CD14-positive monocyte (primary cell): ENCODE measurements around the gene GPR158. TPM values are rescaled to one million over a fixed set of nuclear protein-coding genes. Genes with fewer than 3 reads are reported as not detected.

Experiments used
- DNase-seq, 3 donors: peaks; one replicate each; pipeline ENCODE4 v3.0.0-alpha.2; 2011 to 2022
- H2AFZ ChIP-seq: 2 replicates; pipeline ENCODE4 v1.6.0; 2012; ENCODE audit warnings: mild to moderate bottlenecking, low read depth, low read length, inconsistent platforms; ENCODE audit not compliant: insufficient read depth, poor library complexity, severe bottlenecking
- H3K27ac ChIP-seq, 2 donors: 1 replicate in 1 of 2; 2 replicates in 1 of 2; pipeline ENCODE4 v1.5.1; 2012 to 2013; ENCODE audit warnings: low read length in 2 of 2, control low read depth in 1 of 2, inconsistent platforms in 1 of 2, low read depth in 1 of 2, mild to moderate bottlenecking in 1 of 2
- H3K27me3 ChIP-seq, 2 donors: one replicate each; pipeline versions ENCODE4 v1.6.0 to v1.6.1; 2011 to 2013; ENCODE audit warnings: low read length in 2 of 2; ENCODE audit not compliant: control insufficient read depth in 2 of 2, insufficient read depth in 2 of 2
- H3K36me3 ChIP-seq, 2 donors: replicated peaks in 1 of 2; 1 replicate in 1 of 2; 2 replicates in 1 of 2; pipeline versions ENCODE4 v1.5.1 to v1.6.1; 2012 to 2013; ENCODE audit warnings: low read length in 2 of 2, control low read depth in 1 of 2, inconsistent platforms in 1 of 2, mild to moderate bottlenecking in 1 of 2; ENCODE audit not compliant: insufficient read depth in 2 of 2, control insufficient read depth in 1 of 2
- H3K4me1 ChIP-seq, 2 donors: 1 replicate in 1 of 2; 2 replicates in 1 of 2; pipeline versions ENCODE4 v1.5.1 to v1.6.1; 2012 to 2013; ENCODE audit warnings: low read length in 2 of 2, control low read depth in 1 of 2, inconsistent platforms in 1 of 2, mild to moderate bottlenecking in 1 of 2, moderate library complexity in 1 of 2; ENCODE audit not compliant: insufficient read depth in 2 of 2, control insufficient read depth in 1 of 2
- H3K4me2 ChIP-seq: replicated peaks from 2 replicates; pipeline ENCODE3; 2012; ENCODE audit warnings: low read length, moderate library complexity, mild to moderate bottlenecking; ENCODE audit not compliant: poor library complexity, severe bottlenecking; ENCODE audit errors: extremely low read depth
- H3K4me3 ChIP-seq, 3 experiments: fragments of 200-600 bp in 1 of 3; sonication (generic) in 1 of 3; replicated peaks in 1 of 3; 1 replicate in 2 of 3; 2 replicates in 1 of 3; pipeline ENCODE4 v1.5.1; 2011 to 2013; ENCODE audit warnings: low read length in 3 of 3, mild to moderate bottlenecking in 3 of 3, control low read depth in 2 of 3, low read depth in 2 of 3, inconsistent platforms in 1 of 3, moderate library complexity in 1 of 3
- H3K79me2 ChIP-seq: 2 replicates; pipeline ENCODE4 v1.6.0; 2012; ENCODE audit warnings: mild to moderate bottlenecking, control low read depth, inconsistent platforms, low read length, moderate library complexity; ENCODE audit not compliant: insufficient read depth
- H3K9ac ChIP-seq: 2 replicates; pipeline ENCODE4 v1.6.0; 2017; ENCODE audit warnings: low read length, mild to moderate bottlenecking; ENCODE audit not compliant: insufficient read depth, poor library complexity, severe bottlenecking
- H3K9me3 ChIP-seq, 2 donors: replicated peaks in 1 of 2; 1 replicate in 1 of 2; 2 replicates in 1 of 2; pipeline versions ENCODE4 v1.5.1 to v1.6.1; 2012 to 2013; ENCODE audit warnings: low read length in 2 of 2, control low read depth in 1 of 2; ENCODE audit not compliant: control insufficient read depth in 1 of 2, insufficient read depth in 1 of 2
- H4K20me1 ChIP-seq: 2 replicates; pipeline ENCODE4 v1.6.0; 2012; ENCODE audit warnings: mild to moderate bottlenecking, low read length, control low read depth, moderate library complexity; ENCODE audit not compliant: insufficient read depth
- H3K27ac Mint-ChIP-seq, 7 donors: one replicate each; pipeline ENCODE4 v1.8.0; 2020; ENCODE audit warnings: mild to moderate bottlenecking in 7 of 7, mixed read lengths in 7 of 7, moderate library complexity in 6 of 7, inconsistent platforms in 2 of 7
- H3K27me3 Mint-ChIP-seq, 3 donors: one replicate each; pipeline ENCODE4 v1.8.0; 2021 to 2022; ENCODE audit warnings: low read depth in 3 of 3, mild to moderate bottlenecking in 3 of 3, mixed read lengths in 3 of 3, moderate library complexity in 3 of 3, inconsistent platforms in 1 of 3
- H3K36me3 Mint-ChIP-seq, 2 donors: one replicate each; pipeline ENCODE4 v1.8.0; 2020; ENCODE audit warnings: mixed read lengths in 2 of 2, inconsistent platforms in 1 of 2, mild to moderate bottlenecking in 1 of 2
- H3K4me1 Mint-ChIP-seq: one replicate; pipeline ENCODE4 v1.8.0; 2020; ENCODE audit warnings: mild to moderate bottlenecking, mixed read lengths
- H3K4me3 Mint-ChIP-seq, 2 donors: one replicate each; pipeline ENCODE4 v1.8.0; 2020; ENCODE audit warnings: mild to moderate bottlenecking in 2 of 2, mixed read lengths in 2 of 2, moderate library complexity in 1 of 2
- H3K9me3 Mint-ChIP-seq, 7 donors: one replicate each; pipeline ENCODE4 v1.8.0; 2020 to 2022; ENCODE audit warnings: mixed read lengths in 7 of 7, mild to moderate bottlenecking in 6 of 7, moderate library complexity in 6 of 7, inconsistent platforms in 2 of 7
- CTCF ChIP-seq: fragments of 200-600 bp; IDR thresholded peaks from one replicate; pipeline ENCODE4 v1.8.0; 2022; ENCODE audit warnings: antibody characterized with exemption, mild to moderate bottlenecking
- WGBS: methylation state at CpG from one replicate; pipeline ENCODE4 v1.1.5; 2013; ENCODE audit warnings: missing lambda C conversion rate; ENCODE audit not compliant: insufficient coverage; 5-methylcytosine and 5-hydroxymethylcytosine counted together
- intact Hi-C, 2 donors: fragments of 100-400 bp; cut with micrococcal nuclease; formaldehyde crosslinking; loops; one replicate each; pipeline versions ENCODE4 v1.15.0 to v1.15.1; 2023
- polyA plus RNA-seq, 3 donors: library from polyadenylated mRNA; depleted of rRNA in 1 of 3; unstranded in 2 of 3; stranded (reverse) in 1 of 3; fragments of 300-500 nt in 2 of 3; fragments of >200 nt in 1 of 3; fragmentation: Illumina TruSeq in 2 of 3; gene quantifications; 1 replicate in 2 of 3; 2 replicates in 1 of 3; pipeline ENCODE4 v1.2.3, GENCODE V29; 2012 to 2021

Gene GPR158
- polyA plus RNA-seq, 3 donors, result not detected

DNA sequence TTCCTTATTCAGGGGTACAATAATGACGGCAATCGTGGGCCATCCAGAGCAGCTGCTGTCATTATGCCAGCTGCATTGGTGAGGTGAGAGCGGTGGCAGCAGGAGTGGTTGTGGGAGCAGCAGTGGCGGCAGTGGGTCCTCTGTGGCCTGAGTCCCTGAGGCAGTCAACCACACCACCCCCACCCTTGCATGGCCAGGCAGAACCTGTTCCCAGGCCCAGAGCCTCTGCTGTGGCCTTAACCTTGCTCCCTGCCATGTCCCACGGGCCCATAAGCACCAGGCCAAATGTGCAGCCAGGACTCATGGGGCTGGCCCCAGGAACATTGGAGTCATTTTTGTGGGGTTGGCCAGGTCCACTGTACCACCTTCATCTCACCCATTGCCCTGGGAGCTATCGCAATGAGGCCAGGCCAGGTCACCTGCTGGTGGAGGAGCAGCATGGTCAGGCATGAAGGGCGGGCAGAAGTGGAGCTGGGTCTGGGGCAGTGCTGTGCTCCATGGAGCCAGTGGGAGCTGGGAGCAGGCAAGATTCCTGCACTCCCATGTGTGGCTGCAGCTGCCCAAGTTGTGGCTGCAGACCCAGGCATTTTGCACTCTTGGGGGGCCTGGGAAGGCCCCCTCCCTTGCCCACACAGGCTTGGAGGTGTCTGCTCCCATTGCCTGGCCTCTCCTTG is 213.5 kb downstream of the GPR158 start:
- Histone ChIP-seq H3K36me3 (no peaks in the 10 kb centered on the region), H3K9ac (no peak overlapping the region), H3K4me1 (no peaks in the 10 kb centered on the region), H3K9me3 (peaks cover 22 to 33% of the 10 kb centered on the region in 2 donors), H3K4me2 (no peak overlapping the region), H4K20me1 (no peaks in the 10 kb centered on the region), H3K27me3 (no peaks in the 10 kb centered on the region), H3K4me3 (no peak overlapping the region), H3K79me2 (no peaks in the 10 kb centered on the region), H2AFZ (no peak overlapping the region), H3K27ac (no peak overlapping the region)
- Mint-ChIP-seq H3K4me3 (no peak overlapping the region), H3K4me1 (no peaks in the 10 kb centered on the region), H3K36me3 (no peaks in the 10 kb centered on the region), H3K27ac (no peak overlapping the region), H3K27me3 (no peaks in the 10 kb centered on the region), H3K9me3 (peaks cover 2 to 44% (median 25%) of the 10 kb centered on the region in 7 donors)
- TF ChIP-seq CTCF, result no peak
- DNase-seq, result no peak
- 89% methylated on average over 2 of the region's 7 CpGs for WGBS
- intact Hi-C loops, result no loop called here

GRCh38 chr10:25388862-25389206 is 214.0 kb downstream of the GPR158 start:
- Mint-ChIP-seq H3K27ac (no peak overlapping the region), H3K4me1 (no peaks in the 10 kb centered on the region), H3K4me3 (no peak overlapping the region), H3K27me3 (no peaks in the 10 kb centered on the region), H3K36me3 (no peaks in the 10 kb centered on the region), H3K9me3 (peaks cover 2 to 46% (median 25%) of the 10 kb centered on the region in 7 donors)
- H4K20me1 ChIP-seq, result no peaks in the 10 kb centered on the region
- no peak overlapping the region for H3K9ac ChIP-seq
- no peaks in the 10 kb centered on the region for H3K27me3 ChIP-seq
- intact Hi-C loops, result no loop called here
- DNase-seq, result no peak
- H3K27ac ChIP-seq, result no peak overlapping the region
- H3K9me3 ChIP-seq, result peaks cover 24 to 36% of the 10 kb centered on the region in 2 donors
- H3K79me2 ChIP-seq, result no peaks in the 10 kb centered on the region
- H3K4me2 ChIP-seq, result no peak overlapping the region
- TF ChIP-seq CTCF, result no peak
- no peak overlapping the region for H3K4me3 ChIP-seq
- H2AFZ ChIP-seq, result no peak overlapping the region
- no peaks in the 10 kb centered on the region for H3K36me3 ChIP-seq
- no peaks in the 10 kb centered on the region for H3K4me1 ChIP-seq
